Measurements from ENCODE around the gene BRPF1. TPM values are rescaled to one million over a fixed set of nuclear protein-coding genes. Genes with fewer than 3 reads are reported as not detected.
A peak's percentile ranks its signal among the peaks of the same experiment; 100 is the strongest.

The BRPF1 gene
- total and polyA plus RNA-seq, 10 of the 15 experiments (the other 5 are each of a cell fraction or from before 2014, with no cell fraction given), result 1.2 to 25.3 (median 13.6) TPM

GRCh38 chr3:9792405-9793160, 61.0 kb downstream of the BRPF1 start, which contains the start of the genes ARPC4 and TADA3 (continued):
- peak; percentile 99 for TF ChIP-seq FOXK2 (IDR thresholded peaks at IDR 0.05)
- peak; percentile 59; the same call in 1 of the 2 replicates for TF ChIP-seq IRF3 (IDR thresholded peaks at IDR 0.05)
- TF ChIP-seq ESRRA (IDR thresholded peaks at IDR 0.05; ENCODE audit: low read length), result no peak
- TF ChIP-seq CREM (IDR thresholded peaks at IDR 0.05; ENCODE audit: low read depth), result 0 out of 2 replicates have a peak, but pooled peaks have one; percentile 27
- peak; percentile 95; the same call in 1 of the 2 replicates for TF ChIP-seq ZNF207 (IDR thresholded peaks at IDR 0.05; ENCODE audit: borderline replicate concordance)
- TF ChIP-seq RCOR1 (conservative IDR thresholded peaks at IDR 0.05; ENCODE audit: low read depth, low read length), result peak; percentile 97
- TF ChIP-seq LARP7 (IDR thresholded peaks at IDR 0.05), result no peak; the same call in 1 of the 2 replicates
- peak; percentile 100 for TF ChIP-seq ATF7 (IDR thresholded peaks at IDR 0.05; ENCODE audit: low read depth)
- TF ChIP-seq MYB (IDR thresholded peaks at IDR 0.05; ENCODE audit: borderline replicate concordance, low read depth, low read length), result no peak
- peak; percentile 61 for TF ChIP-seq NR2F1 (conservative IDR thresholded peaks at IDR 0.05)
- 0 out of 2 replicates have a peak, but pooled peaks have one; percentile 51 for TF ChIP-seq SIN3A (IDR thresholded peaks at IDR 0.05; ENCODE audit: low read depth, low read length)
- TF ChIP-seq RAD51 (IDR thresholded peaks at IDR 0.05), result no peak
- TF ChIP-seq BRCA1 (IDR thresholded peaks at IDR 0.05; ENCODE audit: low read depth, low read length), result peak; percentile 89
- no peak for TF ChIP-seq USF2 (IDR thresholded peaks at IDR 0.05; ENCODE audit: borderline replicate concordance, low read depth, low read length)
- TF ChIP-seq TAF1 (IDR thresholded peaks at IDR 0.05; ENCODE audit: borderline replicate concordance, low read depth, low read length), result peak; percentile 94
- TF ChIP-seq ETV6 (conservative IDR thresholded peaks at IDR 0.05 in 1 of 2, IDR thresholded peaks at IDR 0.05 in 1 of 2; ENCODE audit: borderline replicate concordance in 1 of 2, low read depth in 1 of 2), result 0 out of 4 replicates have a peak, but pooled peaks of 1 of the 2 experiments have one; percentile 17
- peak; percentile 80; the same call in 2 of the 3 replicates for TF ChIP-seq POU2F2 (IDR thresholded peaks at IDR 0.05; ENCODE audit: borderline replicate concordance, low read depth, low read length)
- peak; percentile 82 for TF ChIP-seq GABPA (IDR thresholded peaks at IDR 0.05; ENCODE audit: low read depth)
- peak; percentile 33 for TF ChIP-seq SP1 (IDR thresholded peaks at IDR 0.05; ENCODE audit: low read depth, low read length)
- peak; percentile 80 for TF ChIP-seq RELA (IDR thresholded peaks at IDR 0.05; ENCODE audit: borderline replicate concordance, partially characterized antibody)
- TF ChIP-seq SMARCA5 (IDR thresholded peaks at IDR 0.05), result no peak
- TF ChIP-seq PKNOX1 (IDR thresholded peaks at IDR 0.05), result 0 out of 2 replicates have a peak, but pooled peaks have one; percentile 12
- TF ChIP-seq SMC3 (IDR thresholded peaks at IDR 0.05; ENCODE audit: borderline replicate concordance, low read length), result no peak
- peak; percentile 63; the same call in 1 of the 2 replicates for TF ChIP-seq SPI1 (IDR thresholded peaks at IDR 0.05; ENCODE audit: borderline replicate concordance, insufficient read depth, low read depth, low read length)
- TF ChIP-seq MEF2A (IDR thresholded peaks at IDR 0.05; ENCODE audit: insufficient read depth, low read depth, low read length), result 0 out of 2 replicates have a peak, but pooled peaks have one; percentile 28
- peak; percentile 96 to 97 for TF ChIP-seq SRF (IDR thresholded peaks at IDR 0.05; ENCODE audit: low read depth in 2 of 2, low read length in 2 of 2)
- TF ChIP-seq CHD2 (IDR thresholded peaks at IDR 0.05; ENCODE audit: borderline replicate concordance, low read depth, low read length), result peak; percentile 99
- no peak for TF ChIP-seq BCL11A (IDR thresholded peaks at IDR 0.05; ENCODE audit: low read depth, low read length)
- TF ChIP-seq ZNF24 (IDR thresholded peaks at IDR 0.05), result no peak
- TF ChIP-seq IRF4 (IDR thresholded peaks at IDR 0.05; ENCODE audit: low read depth, low read length), result no peak

Data from GM12878 (cell line).